Neural cell (in vitro differentiated cells): Measurements from ENCODE around the gene C1orf167. TPM values are rescaled to one million over a fixed set of nuclear protein-coding genes. Genes with fewer than 3 reads are reported as not detected.

ENCODE experiments used
- H2AFZ ChIP-seq: fragments of 200-600, 300-800 bp; sonication (generic), shearing (Covaris generic); 2 replicates; pipeline ENCODE4 v1.6.0; 2014; ENCODE audit warnings: low read depth, mild to moderate bottlenecking, antibody characterized with exemption, low read length, moderate library complexity
- H3F3A ChIP-seq: fragments of 200-600 bp; shearing (Covaris generic); 2 replicates; pipeline ENCODE4 v1.6.1; 2016; ENCODE audit warnings: mild to moderate bottlenecking, moderate library complexity, mixed read lengths, antibody characterized with exemption, low read length; ENCODE audit not compliant: insufficient read depth, poor library complexity, severe bottlenecking
- H3K27ac ChIP-seq: fragments of 200-600, 300-800 bp; sonication (generic), shearing (Covaris generic); 2 replicates; pipeline ENCODE4 v1.5.1; 2014; ENCODE audit warnings: mild to moderate bottlenecking, low read length, moderate library complexity
- H3K27me3 ChIP-seq: fragments of 300-800, 200-600 bp; sonication (generic), shearing (Covaris generic); 2 replicates; pipeline ENCODE4 v1.6.0; 2014; ENCODE audit warnings: mild to moderate bottlenecking, low read depth, low read length, moderate library complexity; ENCODE audit not compliant: insufficient read depth
- H3K36me3 ChIP-seq: fragments of 300-800, 200-600 bp; sonication (generic), shearing (Covaris generic); 2 replicates; pipeline ENCODE4 v1.5.1; 2014; ENCODE audit warnings: mild to moderate bottlenecking, antibody characterized with exemption, low read length, moderate library complexity; ENCODE audit not compliant: insufficient read depth
- H3K4me2 ChIP-seq: fragments of 300-800, 200-600 bp; sonication (generic), shearing (Covaris generic); 2 replicates; pipeline ENCODE4 v1.6.0; 2014; ENCODE audit warnings: mild to moderate bottlenecking, low read length
- H3K4me3 ChIP-seq: fragments of 300-800, 200-600 bp; sonication (generic), shearing (Covaris generic); 2 replicates; pipeline ENCODE4 v1.5.1; 2014; ENCODE audit warnings: mild to moderate bottlenecking, low read length, moderate library complexity
- H3K79me2 ChIP-seq: fragments of 200-600 bp; shearing (Covaris generic); replicated peaks from 2 replicates; pipeline ENCODE4 v1.6.0; 2014; ENCODE audit warnings: mild to moderate bottlenecking, low read length, moderate library complexity; ENCODE audit not compliant: insufficient read depth
- H3K9ac ChIP-seq: fragments of 300-800, 200-600 bp; sonication (generic), shearing (Covaris generic); 2 replicates; pipeline ENCODE4 v1.6.1; 2016; ENCODE audit warnings: mild to moderate bottlenecking, low read length, mixed read lengths
- H3K9me2 ChIP-seq: fragments of 200-600 bp; shearing (Covaris generic); 2 replicates; pipeline ENCODE4 v1.6.1; 2016; ENCODE audit warnings: mild to moderate bottlenecking, low read length, mixed read lengths; ENCODE audit not compliant: insufficient read depth
- H3K9me3 ChIP-seq: fragments of 200-600, 300-800 bp; sonication (generic), shearing (Covaris generic); 2 replicates; pipeline ENCODE4 v1.6.1; 2016; ENCODE audit warnings: mild to moderate bottlenecking, mixed run types, low read length, moderate library complexity, mixed read lengths
- H4K20me1 ChIP-seq: fragments of 200-600 bp; shearing (Covaris generic); 2 replicates; pipeline ENCODE4 v1.6.1; 2016; ENCODE audit warnings: mild to moderate bottlenecking, mixed run types; ENCODE audit not compliant: insufficient read depth
- EP300 ChIP-seq: fragments of 450-650 bp; conservative IDR thresholded peaks from 2 replicates; pipeline ENCODE4 v1.6.1; 2014; ENCODE audit warnings: antibody characterized with exemption, mild to moderate bottlenecking, moderate library complexity; ENCODE audit not compliant: poor library complexity, severe bottlenecking
- EZH2 ChIP-seq: fragments of 200-600, 300-800 bp; shearing (Covaris generic), sonication (generic); IDR thresholded peaks from 2 replicates; pipeline ENCODE4 v1.6.1; 2014; ENCODE audit warnings: antibody characterized with exemption, low read length, borderline replicate concordance, mild to moderate bottlenecking; ENCODE audit not compliant: insufficient read depth, poor library complexity, severe bottlenecking
- MXI1 ChIP-seq: fragments of 450-650 bp; conservative IDR thresholded peaks from 2 replicates; pipeline ENCODE4 v1.6.1; 2014; ENCODE audit warnings: antibody characterized with exemption, mild to moderate bottlenecking; ENCODE audit not compliant: poor library complexity, severe bottlenecking
- POLR2AphosphoS5 ChIP-seq: IDR thresholded peaks from 2 replicates; pipeline ENCODE4 v1.6.1; 2012
- RAD21 ChIP-seq: fragments of 450-650 bp; conservative IDR thresholded peaks from 2 replicates; pipeline ENCODE4 v1.6.1; 2014; ENCODE audit warnings: antibody characterized with exemption, mild to moderate bottlenecking, moderate library complexity
- SMC3 ChIP-seq: fragments of 450-650 bp; conservative IDR thresholded peaks from 2 replicates; pipeline ENCODE4 v1.6.1; 2014; ENCODE audit warnings: antibody characterized with exemption, mild to moderate bottlenecking, moderate library complexity; ENCODE audit not compliant: poor library complexity
- TAF1 ChIP-seq: IDR thresholded peaks from 2 replicates; pipeline ENCODE4 v1.6.1; 2012; ENCODE audit warnings: low read depth
- polyA plus RNA-seq: library from polyadenylated mRNA; depleted of rRNA; stranded (reverse); fragments of >200 nt; gene quantifications from 2 replicates; pipeline ENCODE4 v1.2.3, GENCODE V29; 2014
- TF ChIP-seq, protein P1 (sequence below): IDR thresholded peaks from 2 replicates; pipeline ENCODE4 v1.6.1; 2012; ENCODE audit warnings: borderline replicate concordance
- TF ChIP-seq, protein P2 (sequence below): fragments of 450-650 bp; IDR thresholded peaks from 2 replicates; pipeline ENCODE4 v1.5.1; 2014; ENCODE audit warnings: antibody characterized with exemption, mild to moderate bottlenecking, moderate library complexity; ENCODE audit not compliant: poor library complexity, severe bottlenecking

Gene C1orf167
- polyA plus RNA-seq, 1 donor from 2014 or later, result not detected

DNA sequence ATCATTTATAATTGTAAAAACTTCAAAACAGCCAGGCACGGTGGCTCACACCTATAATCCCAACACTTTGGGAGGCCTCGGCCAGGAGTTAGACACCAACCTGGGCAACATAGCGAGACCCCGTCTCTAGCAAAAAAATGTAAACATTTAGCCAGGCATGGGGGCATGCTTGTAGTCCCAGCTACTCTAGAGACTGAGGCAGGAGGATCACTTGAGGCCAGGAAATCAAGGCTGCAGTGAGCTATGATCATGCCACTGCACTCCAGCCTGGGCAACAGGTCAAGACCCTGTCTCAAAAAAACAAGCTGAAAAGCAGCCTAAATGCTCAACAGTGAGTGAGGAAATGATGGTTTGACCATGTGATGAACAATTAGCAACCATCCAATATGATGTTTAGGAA is 7.3 kb downstream of the C1orf167 start:
- Histone ChIP-seq H3K79me2 (no peaks in the 10 kb centered on the region), H3F3A (no peaks in the 10 kb centered on the region), H3K27me3 (no peaks in the 10 kb centered on the region), H3K9ac (no peak overlapping the region), H2AFZ (no peak overlapping the region), H3K27ac (no peak overlapping the region), H3K9me2 (no peaks in the 10 kb centered on the region), H3K4me3 (no peak overlapping the region), H3K4me2 (no peak overlapping the region), H3K9me3 (no peaks in the 10 kb centered on the region), H3K36me3 (no peaks in the 10 kb centered on the region), H4K20me1 (no peaks in the 10 kb centered on the region)
- no peak for TF ChIP-seq EP300
- no peak for TF ChIP-seq EZH2
- TF ChIP-seq TAF1, result no peak

DNA sequence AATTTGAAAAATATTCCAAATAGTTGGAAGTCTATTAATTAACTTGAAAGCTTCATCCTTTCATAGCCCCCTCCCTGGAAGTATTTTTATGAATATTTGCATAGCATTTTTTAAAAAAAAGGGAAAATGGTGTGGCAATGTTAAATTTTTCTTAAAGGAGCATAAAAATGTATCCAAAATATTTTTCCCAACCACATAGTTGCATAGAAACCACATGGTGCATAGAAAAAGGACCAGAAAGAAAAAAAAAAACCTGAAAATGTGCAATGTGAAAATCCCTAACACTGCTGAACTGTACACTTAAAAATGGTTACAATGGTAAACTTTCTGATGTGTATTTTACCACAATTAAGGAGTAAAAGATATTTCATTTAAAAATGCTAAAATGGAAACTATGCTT is 8.0 kb downstream of the C1orf167 start:
- TF ChIP-seq TAF1, result no peak
- TF ChIP-seq RAD21, result no peak
- TF ChIP-seq EP300, result no peak
- no peak for TF ChIP-seq MXI1
- TF ChIP-seq, protein P1, sequence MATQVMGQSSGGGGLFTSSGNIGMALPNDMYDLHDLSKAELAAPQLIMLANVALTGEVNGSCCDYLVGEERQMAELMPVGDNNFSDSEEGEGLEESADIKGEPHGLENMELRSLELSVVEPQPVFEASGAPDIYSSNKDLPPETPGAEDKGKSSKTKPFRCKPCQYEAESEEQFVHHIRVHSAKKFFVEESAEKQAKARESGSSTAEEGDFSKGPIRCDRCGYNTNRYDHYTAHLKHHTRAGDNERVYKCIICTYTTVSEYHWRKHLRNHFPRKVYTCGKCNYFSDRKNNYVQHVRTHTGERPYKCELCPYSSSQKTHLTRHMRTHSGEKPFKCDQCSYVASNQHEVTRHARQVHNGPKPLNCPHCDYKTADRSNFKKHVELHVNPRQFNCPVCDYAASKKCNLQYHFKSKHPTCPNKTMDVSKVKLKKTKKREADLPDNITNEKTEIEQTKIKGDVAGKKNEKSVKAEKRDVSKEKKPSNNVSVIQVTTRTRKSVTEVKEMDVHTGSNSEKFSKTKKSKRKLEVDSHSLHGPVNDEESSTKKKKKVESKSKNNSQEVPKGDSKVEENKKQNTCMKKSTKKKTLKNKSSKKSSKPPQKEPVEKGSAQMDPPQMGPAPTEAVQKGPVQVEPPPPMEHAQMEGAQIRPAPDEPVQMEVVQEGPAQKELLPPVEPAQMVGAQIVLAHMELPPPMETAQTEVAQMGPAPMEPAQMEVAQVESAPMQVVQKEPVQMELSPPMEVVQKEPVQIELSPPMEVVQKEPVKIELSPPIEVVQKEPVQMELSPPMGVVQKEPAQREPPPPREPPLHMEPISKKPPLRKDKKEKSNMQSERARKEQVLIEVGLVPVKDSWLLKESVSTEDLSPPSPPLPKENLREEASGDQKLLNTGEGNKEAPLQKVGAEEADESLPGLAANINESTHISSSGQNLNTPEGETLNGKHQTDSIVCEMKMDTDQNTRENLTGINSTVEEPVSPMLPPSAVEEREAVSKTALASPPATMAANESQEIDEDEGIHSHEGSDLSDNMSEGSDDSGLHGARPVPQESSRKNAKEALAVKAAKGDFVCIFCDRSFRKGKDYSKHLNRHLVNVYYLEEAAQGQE, result no peak
- no peak for TF ChIP-seq EZH2
- TF ChIP-seq, protein P2, sequence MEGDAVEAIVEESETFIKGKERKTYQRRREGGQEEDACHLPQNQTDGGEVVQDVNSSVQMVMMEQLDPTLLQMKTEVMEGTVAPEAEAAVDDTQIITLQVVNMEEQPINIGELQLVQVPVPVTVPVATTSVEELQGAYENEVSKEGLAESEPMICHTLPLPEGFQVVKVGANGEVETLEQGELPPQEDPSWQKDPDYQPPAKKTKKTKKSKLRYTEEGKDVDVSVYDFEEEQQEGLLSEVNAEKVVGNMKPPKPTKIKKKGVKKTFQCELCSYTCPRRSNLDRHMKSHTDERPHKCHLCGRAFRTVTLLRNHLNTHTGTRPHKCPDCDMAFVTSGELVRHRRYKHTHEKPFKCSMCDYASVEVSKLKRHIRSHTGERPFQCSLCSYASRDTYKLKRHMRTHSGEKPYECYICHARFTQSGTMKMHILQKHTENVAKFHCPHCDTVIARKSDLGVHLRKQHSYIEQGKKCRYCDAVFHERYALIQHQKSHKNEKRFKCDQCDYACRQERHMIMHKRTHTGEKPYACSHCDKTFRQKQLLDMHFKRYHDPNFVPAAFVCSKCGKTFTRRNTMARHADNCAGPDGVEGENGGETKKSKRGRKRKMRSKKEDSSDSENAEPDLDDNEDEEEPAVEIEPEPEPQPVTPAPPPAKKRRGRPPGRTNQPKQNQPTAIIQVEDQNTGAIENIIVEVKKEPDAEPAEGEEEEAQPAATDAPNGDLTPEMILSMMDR, result no peak
- TF ChIP-seq SMC3, result no peak
- no peak for TF ChIP-seq POLR2AphosphoS5
- Histone ChIP-seq H3K27ac (no peak overlapping the region), H4K20me1 (no peaks in the 10 kb centered on the region), H3K9me2 (no peaks in the 10 kb centered on the region), H2AFZ (no peak overlapping the region), H3K9ac (no peak overlapping the region), H3F3A (no peaks in the 10 kb centered on the region), H3K79me2 (no peaks in the 10 kb centered on the region), H3K9me3 (no peaks in the 10 kb centered on the region), H3K27me3 (no peaks in the 10 kb centered on the region), H3K4me3 (no peak overlapping the region), H3K36me3 (no peaks in the 10 kb centered on the region), H3K4me2 (no peak overlapping the region)
